ENCODE results near the gene ZNF593OS. TPM values are rescaled to one million over a fixed set of nuclear protein-coding genes. Genes with fewer than 3 reads are reported as not detected.

The ZNF593OS gene
- total and polyA plus RNA-seq, 2 of the 8 experiments (the other 6 are each of a cell fraction or from before 2014, with no cell fraction given) = not detected

DNA sequence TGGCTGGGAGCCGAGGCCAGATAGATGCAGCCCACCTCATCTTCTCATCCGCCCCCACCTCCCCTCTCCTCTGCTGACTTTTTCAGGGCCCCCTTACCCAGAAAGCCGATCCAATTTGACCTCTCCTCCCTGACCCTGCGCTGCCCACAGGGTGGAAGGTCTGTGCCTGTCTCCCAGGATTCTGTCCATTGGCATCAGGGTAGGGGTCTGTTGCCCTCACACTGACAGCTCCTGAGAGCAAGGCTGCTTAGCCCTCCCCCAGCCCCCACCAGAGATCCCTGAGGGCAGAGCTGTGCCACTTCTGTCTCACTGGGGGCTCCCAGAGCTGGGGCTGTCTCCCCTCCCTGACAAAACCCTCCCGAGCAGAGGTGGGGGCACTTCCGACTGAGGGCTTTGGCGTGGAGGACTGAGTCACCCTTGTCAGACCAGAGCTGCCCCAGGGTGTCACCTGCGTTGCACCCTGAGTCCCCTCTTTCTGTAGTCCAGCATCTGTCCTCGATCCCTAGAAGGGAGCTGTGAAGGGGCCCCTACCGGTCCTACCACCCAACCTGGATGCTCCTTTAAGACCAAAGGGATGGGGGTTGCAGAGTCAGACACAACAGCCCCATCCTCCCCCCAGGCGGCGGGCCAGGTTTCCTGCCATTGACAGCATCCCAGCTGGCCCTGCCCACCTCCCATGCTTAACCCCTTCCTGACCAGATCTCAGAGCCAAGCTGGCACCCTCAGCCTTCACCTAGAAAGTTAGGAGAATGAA is 15.2 kb downstream of the ZNF593OS start (continued):
- TF ChIP-seq RAD21 (IDR thresholded peaks at IDR 0.05 in 1 of 2, conservative IDR thresholded peaks at IDR 0.05 in 1 of 2; ENCODE audit: low read depth in 2 of 2, low read length in 2 of 2) = no peak
- TF ChIP-seq CEBPB (IDR thresholded peaks at IDR 0.05; ENCODE audit: low read depth, low read length) = no peak
- TF ChIP-seq SP4 (IDR thresholded peaks at IDR 0.05; ENCODE audit: low read length) = no peak
- TF ChIP-seq GTF2F1 (IDR thresholded peaks at IDR 0.05; ENCODE audit: borderline replicate concordance, low read depth, low read length) = no peak
- TF ChIP-seq SP1 (IDR thresholded peaks at IDR 0.05; ENCODE audit: low read depth, low read length) = 0 out of 2 replicates have a peak, but pooled peaks have one; percentile 55

All from H1 (cell line).